Measurements from ENCODE around the gene FGD5.

The FGD5 gene

GRCh38 chr3:14832975-14833722, 14.4 kb downstream of the FGD5 start:
- Histone ChIP-seq H3K4me1 (ENCODE audit: low read depth, poor library complexity, severe bottlenecking) (no peaks in the 10 kb centered on the region), H3K27ac (no peak overlapping the region), H3K36me3 (ENCODE audit: insufficient read depth) (no peaks in the 10 kb centered on the region), H3K79me2 (ENCODE audit: insufficient read depth, low read depth) (no peaks in the 10 kb centered on the region), H4K20me1 (ENCODE audit: insufficient read depth) (no peaks in the 10 kb centered on the region), H3K27me3 (ENCODE audit: insufficient read depth, low read depth) (no peaks in the 10 kb centered on the region), H2AFZ (ENCODE audit: low read depth) (no peak overlapping the region), H3K4me2 (no peak overlapping the region), H3K9ac (no peak overlapping the region), H3K4me3 (IDR thresholded peaks at IDR 0.05; ENCODE audit: insufficient read depth, low read depth, low read length) (no peak overlapping the region)
- TF ChIP-seq CTCF (conservative IDR thresholded peaks at IDR 0.05; ENCODE audit: low read depth, low read length), result no peak

GRCh38 chr3:14834121-14834520, 15.4 kb downstream of the FGD5 start:
- Histone ChIP-seq H3K4me3 (IDR thresholded peaks at IDR 0.05; ENCODE audit: insufficient read depth, low read depth, low read length) (no peak overlapping the region), H3K36me3 (ENCODE audit: insufficient read depth) (no peaks in the 10 kb centered on the region), H3K9ac (no peak overlapping the region), H4K20me1 (ENCODE audit: insufficient read depth) (no peaks in the 10 kb centered on the region), H2AFZ (ENCODE audit: low read depth) (no peak overlapping the region), H3K4me1 (ENCODE audit: low read depth, poor library complexity, severe bottlenecking) (no peaks in the 10 kb centered on the region), H3K27ac (no peak overlapping the region), H3K4me2 (no peak overlapping the region), H3K79me2 (ENCODE audit: insufficient read depth, low read depth) (no peaks in the 10 kb centered on the region), H3K27me3 (ENCODE audit: insufficient read depth, low read depth) (no peaks in the 10 kb centered on the region)
- TF ChIP-seq CTCF (conservative IDR thresholded peaks at IDR 0.05; ENCODE audit: low read depth, low read length), result no peak

GRCh38 chr3:14834807-14835466, 16.2 kb downstream of the FGD5 start:
- no peak overlapping the region for H3K9ac ChIP-seq
- H2AFZ ChIP-seq (ENCODE audit: low read depth), result no peak overlapping the region
- no peak overlapping the region for H3K4me3 ChIP-seq (IDR thresholded peaks at IDR 0.05; ENCODE audit: insufficient read depth, low read depth, low read length)
- no peaks in the 10 kb centered on the region for H3K36me3 ChIP-seq (ENCODE audit: insufficient read depth)
- no peaks in the 10 kb centered on the region for H3K4me1 ChIP-seq (ENCODE audit: low read depth, poor library complexity, severe bottlenecking)
- no peaks in the 10 kb centered on the region for H3K27me3 ChIP-seq (ENCODE audit: insufficient read depth, low read depth)
- H3K79me2 ChIP-seq (ENCODE audit: insufficient read depth, low read depth), result no peaks in the 10 kb centered on the region
- no peak overlapping the region for H3K27ac ChIP-seq
- TF ChIP-seq CTCF (conservative IDR thresholded peaks at IDR 0.05; ENCODE audit: low read depth, low read length), result no peak
- no peaks in the 10 kb centered on the region for H4K20me1 ChIP-seq (ENCODE audit: insufficient read depth)
- no peak overlapping the region for H3K4me2 ChIP-seq

DNA sequence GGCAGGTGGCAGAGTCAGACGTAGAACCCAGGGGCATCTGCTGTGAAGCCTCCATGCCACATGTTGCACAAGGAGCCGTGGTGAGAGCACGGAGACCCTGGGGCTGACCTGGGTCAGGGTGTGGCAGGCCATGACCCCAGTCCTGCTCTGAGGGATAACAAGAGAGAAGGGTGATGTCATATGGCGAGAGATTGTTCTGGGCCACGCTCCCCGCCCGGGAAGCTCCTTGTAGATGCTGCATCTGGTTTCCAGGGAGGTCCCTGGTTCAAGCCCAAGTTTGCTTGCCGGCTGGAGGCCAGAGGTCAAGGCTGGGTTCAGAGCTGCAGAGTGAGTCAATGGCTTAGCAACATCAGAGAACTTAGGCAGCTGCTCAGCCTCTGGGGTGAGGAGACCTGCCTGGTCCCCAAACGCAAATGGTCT, 17.3 kb downstream of the FGD5 start:
- no peak for TF ChIP-seq CTCF (conservative IDR thresholded peaks at IDR 0.05; ENCODE audit: low read depth, low read length)
- Histone ChIP-seq H3K27ac (no peak overlapping the region), H3K36me3 (ENCODE audit: insufficient read depth) (no peaks in the 10 kb centered on the region), H3K4me1 (ENCODE audit: low read depth, poor library complexity, severe bottlenecking) (no peaks in the 10 kb centered on the region), H3K27me3 (ENCODE audit: insufficient read depth, low read depth) (no peaks in the 10 kb centered on the region), H3K79me2 (ENCODE audit: insufficient read depth, low read depth) (no peaks in the 10 kb centered on the region), H3K4me3 (IDR thresholded peaks at IDR 0.05; ENCODE audit: insufficient read depth, low read depth, low read length) (no peak overlapping the region), H2AFZ (ENCODE audit: low read depth) (no peak overlapping the region), H4K20me1 (ENCODE audit: insufficient read depth) (no peaks in the 10 kb centered on the region), H3K4me2 (no peak overlapping the region), H3K9ac (no peak overlapping the region)
